Heart right ventricle (tissue), 16 donors: Measurements from ENCODE around the gene C2CD3. TPM values are rescaled to one million over a fixed set of nuclear protein-coding genes. Genes with fewer than 3 reads are reported as not detected.
A peak's percentile ranks its signal among the peaks of the same experiment; 100 is the strongest.

Experiments
- ATAC-seq, 8 donors: fragments of 200-7000 bp; cut with Tn5 transposase; one replicate each; pipeline ENCODE4 v1.9.1; 2020; ENCODE audit warnings: mild to moderate bottlenecking in 8 of 8, moderate library complexity in 8 of 8, moderate number of reproducible peaks in 1 of 8
- DNase-seq, 2 donors: peaks; one replicate each; pipeline ENCODE4 v3.0.0-alpha.2; 2020
- H3K27ac ChIP-seq, 10 donors: fragments of 200-600 bp; sonication (generic) in 2 of 10; one replicate each; pipeline versions ENCODE4 v1.5.0 to v1.8.0; 2020 to 2022; ENCODE audit warnings: mild to moderate bottlenecking in 3 of 10
- H3K27me3 ChIP-seq, 7 donors: fragments of 200-600 bp; one replicate each; pipeline ENCODE4 v1.8.0; 2021 to 2022; ENCODE audit warnings: mild to moderate bottlenecking in 2 of 7
- H3K36me3 ChIP-seq, 9 donors: fragments of 200-600 bp; sonication (generic) in 1 of 9; one replicate each; pipeline versions ENCODE4 v1.5.0 to v1.8.0; 2020 to 2022; ENCODE audit warnings: mild to moderate bottlenecking in 2 of 9
- H3K4me1 ChIP-seq, 9 donors: fragments of 200-600 bp; sonication (generic) in 1 of 9; one replicate each; pipeline versions ENCODE4 v1.5.0 to v1.8.0; 2020 to 2022; ENCODE audit warnings: mild to moderate bottlenecking in 4 of 9
- H3K4me3 ChIP-seq, 10 donors: fragments of 200-600 bp; sonication (generic) in 2 of 10; one replicate each; pipeline versions ENCODE4 v1.5.0 to v1.8.0; 2020 to 2022; ENCODE audit warnings: mild to moderate bottlenecking in 7 of 10, moderate library complexity in 2 of 10
- H3K9me3 ChIP-seq, 11 donors: fragments of 200-600 bp in 10 of 11; sonication (generic) in 2 of 11; one replicate each; pipeline versions ENCODE4 v1.5.0 to v1.8.0; 2013 to 2022; ENCODE audit warnings: mild to moderate bottlenecking in 2 of 11, control low read depth in 1 of 11, moderate library complexity in 1 of 11
- CTCF ChIP-seq, 9 donors: fragments of 200-600 bp; sonication (generic) in 2 of 9; IDR thresholded peaks; one replicate each; pipeline versions ENCODE4 v1.5.0 to v1.8.0; 2021 to 2022; ENCODE audit warnings: antibody characterized with exemption in 9 of 9, mild to moderate bottlenecking in 5 of 9, moderate library complexity in 1 of 9
- WGBS, 2 donors: extraction: QIAGEN DNeasy Blood & Tissue Kit; methylation state at CpG; one replicate each; pipeline ENCODE4 v1.1.7; 2013; ENCODE audit warnings: inconsistent platforms in 1 of 2; 5-methylcytosine and 5-hydroxymethylcytosine counted together
- intact Hi-C, 10 donors: fragments of 100-400 bp; cut with DNase I; formaldehyde crosslinking; loops; one replicate each; pipeline versions ENCODE4 v1.11.1 to v1.14.2; 2022
- polyA plus RNA-seq, 2 donors: library from polyadenylated mRNA; stranded (reverse); fragments of 200-250 nt; gene quantifications; one replicate each; pipeline ENCODE4 v1.2.3, GENCODE V29; 2013
- total RNA-seq, 10 donors: library from RNA; stranded (reverse); fragmentation: NEBNext Ultra II Directional in 3 of 10; extraction: Animal tissue kit (Norgen Biotek cat#: 25700) in 3 of 10; gene quantifications; one replicate each; pipeline versions ENCODE4 v1.2.1 to v1.2.4, GENCODE V29; 2021 to 2023
- donor health status: Arrhythmogenic right ventricular cardiomyopathy.
- donor health status: ischemic (EF 13 %, LVEDD 7.1; RV severe dilation, severe dysfunction).
- donor health status: healthy with polysubstance abuse.
- donor health status: DM: no; HTN: yes; CAD: no.
- donor health status: DM: no; HTN: no; CAD: no.
- donor health status: ischemic (EF 25% LVEDD 6.9; RV normal size, moderate dysfunction).
- donor health status: ischemic (EF 25% LVEDD 5.7; RV mildly dilated, moderate dysfunction).
- donor health status: healthy.
- donor health status: DM: yes; HTN: yes; CAD: no.
- donor health status: Ischemic cardiomyopathy.
- donor health status: ischemic (EF 35%, LVEDD 5.7; RV mildly dilated, moderate dysfunction).
- donor health status: nonischemic (EF 11% LVEDD 7.7; RV severe dilation, severe dysfunction).
- donor health status: DM: yes; HTN: yes; CAD: no.
- donor health status: PGD.
- donor health status: ischemic (EF 29% LVEDD 5.4; RV normal size, mild dysfunction).
- donor health status: nonischemic (EF 23%, LVEDD 6.1; RV moderate dilation, normal function).

C2CD3 gene
- total and polyA plus RNA-seq, 12 donors = 7.8 to 14.8 (median 11.9) TPM

- no peak for DNase-seq
Measured at GRCh38 chr11:73977856-73978519, 192.8 kb downstream of the C2CD3 start.

DNA sequence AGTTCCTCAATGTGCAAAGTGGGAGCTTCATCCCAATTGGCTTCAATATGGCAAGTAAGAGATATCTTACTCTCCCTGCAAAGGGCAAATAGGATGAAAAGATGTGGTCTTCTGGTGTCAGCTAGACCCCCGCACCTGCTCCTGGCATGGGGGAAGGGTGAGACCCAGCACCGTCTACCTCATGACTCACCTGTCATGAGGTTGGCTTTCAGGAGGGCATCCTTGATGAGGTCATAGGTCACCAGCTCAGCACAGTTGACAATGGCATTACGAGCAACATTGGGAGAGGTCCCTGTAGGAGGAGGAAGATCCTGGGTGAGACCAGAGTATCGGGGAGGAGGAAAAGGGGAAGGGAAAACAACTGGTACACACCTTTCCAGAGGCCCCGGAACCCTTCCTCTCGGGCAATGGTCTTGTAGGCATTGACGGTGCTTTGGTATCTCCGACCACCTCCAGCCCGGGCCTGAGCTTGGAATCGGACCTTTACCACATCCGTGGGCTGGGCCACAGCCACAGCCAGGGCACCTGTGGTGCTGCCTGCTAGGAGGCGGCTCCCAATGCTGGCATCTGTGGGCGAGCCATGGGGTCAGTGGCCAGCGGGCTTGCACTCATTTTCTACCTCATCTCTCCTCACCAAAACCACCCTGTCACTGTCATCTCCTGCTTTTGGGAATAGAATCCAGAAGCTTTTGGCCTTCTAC is 194.2 kb downstream of the C2CD3 start:
- no peak for TF ChIP-seq CTCF (IDR thresholded peaks at IDR 0.05)
- intact Hi-C loops = loop anchor here in 1 of 10 donors (10.0 kb wide), 1 partner anchor 48 kb away; no protein-coding TSS in a partner anchor
- peaks cover 0 to 79% (median 7%) of the 10 kb centered on the region in 9 donors for H3K4me1 ChIP-seq
- H3K9me3 ChIP-seq = no peaks in the 10 kb centered on the region
- ATAC-seq (no peak), DNase-seq (no peak)
- H3K36me3 ChIP-seq = peaks cover 0 to 72% (median 6%) of the 10 kb centered on the region in 9 donors
- no peaks in the 10 kb centered on the region for H3K27me3 ChIP-seq
- H3K4me3 ChIP-seq = no peak overlapping the region
- WGBS, 2 donors = 95% methylated on average over 14 of the region's 14 CpGs
- H3K27ac ChIP-seq = no peak overlapping the region

More at GRCh38 chr11:73977856-73978519, 192.8 kb downstream of the C2CD3 start:
- ATAC-seq = no peak
- Histone ChIP-seq H3K27me3 (no peaks in the 10 kb centered on the region), H3K36me3 (peaks cover 0 to 72% (median 6%) of the 10 kb centered on the region in 9 donors), H3K27ac (peak overlapping the region in 1 of 10 donors; percentile 94), H3K9me3 (no peaks in the 10 kb centered on the region), H3K4me1 (peaks cover 0 to 81% (median 12%) of the 10 kb centered on the region in 9 donors), H3K4me3 (no peak overlapping the region)
- WGBS, 2 donors = 96 to 98% methylated on average over 18 of the region's 18 CpGs
- intact Hi-C loops = loop anchor here in 1 of 10 donors (10.0 kb wide), 1 partner anchor 47 kb away; no protein-coding TSS in a partner anchor
- no peak for TF ChIP-seq CTCF (IDR thresholded peaks at IDR 0.05)

DNA sequence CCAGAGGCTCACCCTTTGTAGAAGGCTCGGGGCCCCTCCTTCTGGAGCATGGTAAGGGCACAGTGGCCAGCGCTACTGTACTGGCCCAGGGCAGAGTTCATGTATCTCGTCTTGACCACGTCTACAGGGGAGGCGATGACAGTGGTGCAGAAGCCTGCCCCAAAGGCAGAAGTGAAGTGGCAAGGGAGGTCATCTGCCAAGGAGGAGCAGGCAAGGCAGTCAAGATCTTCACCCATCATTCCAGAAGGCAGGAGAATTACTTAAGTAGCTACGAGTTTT is 195.4 kb downstream of the C2CD3 start:
- Histone ChIP-seq H3K36me3 (peaks cover 0 to 62% (median 6%) of the 10 kb centered on the region in 9 donors), H3K27me3 (no peaks in the 10 kb centered on the region), H3K4me1 (peaks cover 0 to 68% (median 5%) of the 10 kb centered on the region in 9 donors), H3K4me3 (no peak overlapping the region), H3K27ac (no peak overlapping the region), H3K9me3 (no peaks in the 10 kb centered on the region)
- TF ChIP-seq CTCF (IDR thresholded peaks at IDR 0.05) = no peak
- DNase-seq = no peak
- intact Hi-C loops = loop anchor here in 1 of 10 donors (10.0 kb wide), 1 partner anchor 49 kb away; no protein-coding TSS in a partner anchor
- no peak for ATAC-seq
- 95 to 97% methylated on average over 6 of the region's 6 CpGs for WGBS, 2 donors

- no peak for DNase-seq
- peak overlapping the region in 1 of 10 donors; percentile 65 for H3K27ac ChIP-seq
- ATAC-seq = no peak
Measured at GRCh38 chr11:73974604-73975478, 196.0 kb downstream of the C2CD3 start.

More at GRCh38 chr11:73974604-73975478, 196.0 kb downstream of the C2CD3 start:
- no peak for TF ChIP-seq CTCF (IDR thresholded peaks at IDR 0.05)
- Histone ChIP-seq H3K9me3 (no peaks in the 10 kb centered on the region), H3K27me3 (no peaks in the 10 kb centered on the region), H3K4me1 (peaks cover 0 to 68% (median 5%) of the 10 kb centered on the region in 9 donors), H3K36me3 (peaks cover 0 to 60% (median 6%) of the 10 kb centered on the region in 9 donors), H3K4me3 (no peak overlapping the region)
- intact Hi-C loops = loop anchor here in 1 of 10 donors (10.0 kb wide), 1 partner anchor 50 kb away; no protein-coding TSS in a partner anchor
- 93 to 95% methylated on average over 13 of the region's 13 CpGs for WGBS, 2 donors
